Mammary epithelial cell (primary cell): ENCODE results near the gene ENPP6.

ENCODE experiments used
- CTCF ChIP-seq, 2 donors: IDR thresholded peaks in 1 of 2; conservative IDR thresholded peaks in 1 of 2; 2 replicates each; pipeline ENCODE4 v1.5.1; 2011 to 2012; ENCODE audit warnings: inconsistent platforms in 2 of 2, low read length in 2 of 2, mild to moderate bottlenecking in 2 of 2, control low read depth in 1 of 2, low read depth in 1 of 2; ENCODE audit not compliant: insufficient read depth in 1 of 2; ENCODE audit errors: extremely low read depth in 1 of 2
- EZH2 ChIP-seq: IDR thresholded peaks from 2 replicates; pipeline ENCODE4 v1.6.1; 2012; ENCODE audit warnings: low read length, inconsistent platforms, borderline replicate concordance

GRCh38 chr4:184099535-184099966 lies 118.1 kb downstream of the ENPP6 start:
- no peak for TF ChIP-seq EZH2
- TF ChIP-seq CTCF (conservative IDR thresholded peaks at IDR 0.05 in 1 of 2, IDR thresholded peaks at IDR 0.05 in 1 of 2; ENCODE audit: extremely low read depth in 1 of 2, insufficient read depth in 1 of 2, low read depth in 1 of 2, low read length in 2 of 2), result no peak
